22Rv1 (cell line): Measurements from ENCODE around the gene VPS13D.

Source experiments
- H3K27ac ChIP-seq: fragments of 450-650 bp; 2 replicates; pipeline ENCODE4 v1.5.1; 2017
- ZFX ChIP-seq: fragments of 450-650 bp; IDR thresholded peaks from 2 replicates; pipeline ENCODE4 v1.6.1; 2017; ENCODE audit warnings: antibody characterized with exemption, borderline replicate concordance
- TF ChIP-seq, protein P1 (sequence below): fragments of 450-650 bp; IDR thresholded peaks from 2 replicates; pipeline ENCODE4 v1.5.1; 2017; ENCODE audit warnings: mild to moderate bottlenecking

The VPS13D gene

DNA sequence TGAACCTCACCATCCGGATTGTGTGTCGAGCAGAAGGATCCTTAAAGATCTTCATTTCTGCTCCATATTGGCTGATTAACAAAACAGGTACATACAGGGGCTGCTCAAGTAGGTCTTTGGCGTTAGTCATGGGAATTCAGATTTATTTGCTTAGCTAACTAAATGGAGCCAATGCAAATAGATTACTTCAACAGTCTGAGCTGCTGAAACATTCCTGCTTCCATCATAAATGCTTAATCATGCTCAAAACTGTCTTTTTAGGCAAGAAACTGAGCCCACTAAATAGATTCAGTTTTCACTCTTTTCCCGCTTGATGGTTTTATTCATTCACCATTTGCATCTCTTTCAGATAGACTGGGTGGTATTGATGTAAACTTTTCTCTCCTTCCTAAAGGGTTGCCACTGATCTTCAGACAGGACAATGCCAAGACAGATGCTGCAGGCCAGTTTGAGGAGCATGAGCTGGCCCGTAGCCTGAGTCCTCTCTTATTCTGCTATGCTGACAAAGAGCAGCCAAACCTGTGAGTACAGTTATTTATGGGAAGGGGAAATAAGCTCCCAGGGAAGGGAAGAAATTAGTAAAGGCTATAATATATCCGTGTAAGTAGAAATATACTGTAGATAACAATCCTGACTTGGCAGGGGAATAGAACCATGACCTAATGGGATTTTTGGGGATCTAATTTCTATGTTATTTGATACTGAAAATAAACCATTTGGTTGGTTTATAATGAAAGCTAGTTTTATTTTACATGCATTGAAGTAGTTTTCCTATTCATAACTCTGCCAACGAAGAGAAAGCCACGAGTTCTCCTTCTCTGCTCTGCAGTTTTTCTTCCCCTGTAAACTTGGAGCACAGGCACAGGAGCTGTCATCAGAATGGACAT is 126.4 kb downstream of the VPS13D start:
- H3K27ac ChIP-seq: peak overlapping the region; percentile 46
- no peak for TF ChIP-seq ZFX
- TF ChIP-seq, protein P1, sequence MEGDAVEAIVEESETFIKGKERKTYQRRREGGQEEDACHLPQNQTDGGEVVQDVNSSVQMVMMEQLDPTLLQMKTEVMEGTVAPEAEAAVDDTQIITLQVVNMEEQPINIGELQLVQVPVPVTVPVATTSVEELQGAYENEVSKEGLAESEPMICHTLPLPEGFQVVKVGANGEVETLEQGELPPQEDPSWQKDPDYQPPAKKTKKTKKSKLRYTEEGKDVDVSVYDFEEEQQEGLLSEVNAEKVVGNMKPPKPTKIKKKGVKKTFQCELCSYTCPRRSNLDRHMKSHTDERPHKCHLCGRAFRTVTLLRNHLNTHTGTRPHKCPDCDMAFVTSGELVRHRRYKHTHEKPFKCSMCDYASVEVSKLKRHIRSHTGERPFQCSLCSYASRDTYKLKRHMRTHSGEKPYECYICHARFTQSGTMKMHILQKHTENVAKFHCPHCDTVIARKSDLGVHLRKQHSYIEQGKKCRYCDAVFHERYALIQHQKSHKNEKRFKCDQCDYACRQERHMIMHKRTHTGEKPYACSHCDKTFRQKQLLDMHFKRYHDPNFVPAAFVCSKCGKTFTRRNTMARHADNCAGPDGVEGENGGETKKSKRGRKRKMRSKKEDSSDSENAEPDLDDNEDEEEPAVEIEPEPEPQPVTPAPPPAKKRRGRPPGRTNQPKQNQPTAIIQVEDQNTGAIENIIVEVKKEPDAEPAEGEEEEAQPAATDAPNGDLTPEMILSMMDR: no peak

DNA sequence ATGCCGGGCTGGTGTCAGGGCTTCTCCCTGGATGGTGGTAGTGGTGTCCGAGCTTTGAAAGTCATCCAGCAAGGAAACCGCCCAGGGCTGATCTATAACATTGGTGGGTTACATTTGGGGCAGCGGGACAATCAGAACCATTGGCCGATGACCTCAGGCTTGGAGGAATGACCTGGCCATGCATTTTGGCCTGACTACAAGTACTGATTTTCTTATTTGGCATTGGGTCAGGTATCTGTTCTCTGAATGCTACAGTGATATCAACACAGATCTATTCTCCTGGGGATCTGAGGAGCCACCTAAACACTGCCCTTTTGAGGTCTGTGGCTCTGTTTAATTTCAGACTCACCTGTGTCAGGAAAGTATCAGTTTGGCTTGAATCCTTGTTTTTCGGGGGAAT is 128.7 kb downstream of the VPS13D start:
- TF ChIP-seq, protein P1: no peak
- no peak for TF ChIP-seq ZFX
- H3K27ac ChIP-seq: no peak overlapping the region

DNA sequence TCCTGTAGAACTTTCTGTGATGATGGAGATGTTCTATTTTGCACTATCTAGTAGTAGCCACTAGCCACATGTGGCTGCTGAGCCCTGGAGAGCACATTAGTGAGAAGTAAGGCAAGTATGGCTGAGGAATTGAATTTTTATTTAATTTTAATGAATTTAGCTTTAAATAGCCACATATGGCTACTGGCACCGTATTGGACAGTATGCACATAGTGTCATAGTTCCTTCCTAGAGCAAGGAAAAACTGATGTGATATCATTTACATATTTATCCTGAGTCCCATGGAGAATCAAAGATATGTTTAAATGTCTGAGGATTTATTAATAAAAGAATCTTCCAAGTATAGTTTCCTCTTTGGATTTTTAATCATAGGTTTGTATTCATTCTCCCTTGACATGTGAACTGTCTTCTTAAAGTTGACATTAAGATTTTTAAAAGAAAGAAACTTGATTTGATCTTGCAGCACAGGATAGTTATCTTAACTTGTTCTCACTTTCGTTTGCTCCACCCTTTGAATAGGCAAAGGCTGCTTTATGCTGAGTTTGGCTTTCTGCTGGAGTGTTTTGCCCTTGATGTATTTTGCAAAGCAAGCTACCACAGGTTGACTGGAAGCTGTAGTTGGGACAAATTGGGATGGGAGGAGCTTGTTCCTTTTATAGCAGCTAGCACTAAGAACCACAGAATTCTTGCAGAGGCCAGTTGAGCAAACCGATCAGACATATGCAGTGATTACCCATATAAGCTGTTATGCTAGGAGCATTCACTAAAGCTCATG is 129.7 kb downstream of the VPS13D start:
- H3K27ac ChIP-seq: no peak overlapping the region
- TF ChIP-seq ZFX: no peak
- TF ChIP-seq, protein P1: no peak

DNA sequence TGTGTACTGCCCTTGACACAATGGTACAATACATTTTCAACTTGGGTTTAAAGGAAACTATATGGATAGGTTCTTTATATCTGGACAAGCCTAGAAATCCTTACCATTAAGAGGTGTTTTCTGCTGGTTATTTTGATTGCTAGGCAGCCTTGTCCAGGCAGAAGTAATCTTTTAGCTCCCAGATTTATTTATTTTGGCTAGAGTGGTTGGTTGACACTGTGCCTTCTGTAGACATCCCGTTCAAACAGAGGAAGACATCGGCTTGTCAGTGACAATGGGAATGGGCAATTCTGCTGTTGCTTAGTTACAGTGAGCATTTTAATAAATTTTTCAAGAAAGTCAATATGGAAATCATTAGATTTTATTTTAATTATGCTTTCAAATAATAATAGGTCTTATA is 138.8 kb downstream of the VPS13D start:
- TF ChIP-seq ZFX: no peak
- TF ChIP-seq, protein P1: no peak
- no peak overlapping the region for H3K27ac ChIP-seq

DNA sequence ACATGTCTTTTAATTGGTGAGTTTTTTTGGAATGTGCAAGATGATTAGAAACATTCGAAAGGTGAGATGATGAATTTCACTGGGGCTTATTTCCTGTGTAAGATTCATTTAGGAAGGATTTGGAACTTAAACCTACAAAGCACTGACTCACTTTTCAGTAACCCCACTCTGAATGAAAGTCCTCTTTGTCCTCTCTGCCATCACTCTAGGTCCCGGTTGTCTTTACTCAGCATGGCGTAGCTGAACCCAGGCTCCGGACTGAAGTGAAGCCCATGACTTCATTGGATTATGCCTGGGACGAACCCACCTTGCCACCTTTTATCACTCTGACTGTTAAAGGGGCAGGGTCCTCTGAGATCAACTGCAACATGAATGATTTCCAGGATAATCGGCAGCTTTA is 139.4 kb downstream of the VPS13D start:
- no peak overlapping the region for H3K27ac ChIP-seq
- no peak for TF ChIP-seq ZFX
- TF ChIP-seq, protein P1: no peak

GRCh38 chr1:12370333-12370975 is 140.6 kb downstream of the VPS13D start:
- no peak overlapping the region for H3K27ac ChIP-seq
- TF ChIP-seq, protein P1: no peak
- no peak for TF ChIP-seq ZFX
